HG03378 (cell line): ENCODE data around the gene SH3PXD2B.
A peak's percentile ranks its signal among the peaks of the same experiment; 100 is the strongest.
"Not testable (repeated sequence)": the region's sequence is repeated elsewhere in the genome, so short reads cannot be mapped to it uniquely, and the experiment has no call there.

ENCODE experiments used
- ATAC-seq: cut with Tn5 transposase; IDR thresholded peaks from one replicate; pipeline ENCODE4 v1.9.1; 2021; ENCODE audit warnings: mild to moderate bottlenecking, moderate library complexity; ENCODE audit not compliant: unreplicated experiment

SH3PXD2B gene

GRCh38 chr5:172345881-172346280 is 108.4 kb downstream of the SH3PXD2B start:
- ATAC-seq: no peak

DNA sequence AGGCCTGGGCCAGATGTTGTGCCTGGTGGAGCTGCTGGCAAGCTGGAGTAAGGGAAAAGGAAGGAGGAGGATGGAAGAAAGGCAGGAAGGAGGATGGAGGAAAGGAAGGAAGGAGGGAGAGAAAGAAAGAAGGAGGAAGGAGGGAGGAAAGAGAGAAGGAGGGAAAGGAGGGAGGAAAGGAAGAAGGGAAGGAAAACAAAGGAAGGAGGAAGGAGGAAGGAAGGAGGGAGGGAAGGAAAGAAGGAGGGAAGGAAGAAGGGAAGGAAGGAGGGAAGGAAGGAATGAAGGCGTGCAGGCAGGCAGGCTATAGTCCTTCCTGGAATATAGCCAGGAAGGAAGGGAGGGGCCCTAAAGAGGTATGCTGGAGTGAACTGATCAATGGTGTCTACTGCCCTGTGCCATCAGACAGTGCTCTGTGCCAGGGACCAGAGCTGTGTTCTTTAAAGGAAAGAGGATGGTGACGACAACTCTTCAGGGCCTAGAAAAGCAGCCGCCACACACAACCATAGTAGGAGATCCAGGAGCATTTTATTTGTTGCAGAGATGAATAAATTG is 109.4 kb downstream of the SH3PXD2B start:
- no peak for ATAC-seq

- ATAC-seq: no peak
Observed at GRCh38 chr5:172343741-172344140, 110.6 kb downstream of the SH3PXD2B start.

DNA sequence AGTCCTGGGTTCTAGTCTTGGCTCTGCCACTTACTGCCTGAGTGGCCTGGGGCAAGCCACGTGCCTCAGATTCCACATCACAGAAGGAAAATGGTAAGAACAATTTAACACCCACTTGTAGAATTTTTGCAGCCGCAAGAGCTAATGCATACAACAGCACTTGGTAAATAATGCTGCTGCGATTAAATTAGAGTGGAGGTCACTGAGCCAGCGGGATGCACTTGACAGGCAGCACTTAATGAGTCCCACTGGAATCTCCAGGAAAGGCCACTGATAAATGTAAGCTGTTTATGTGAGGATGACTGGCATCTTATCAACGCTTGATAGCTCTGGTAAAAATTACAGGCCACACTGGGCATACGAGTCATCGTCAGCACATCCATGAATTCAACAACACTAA is 111.4 kb downstream of the SH3PXD2B start:
- no peak for ATAC-seq

DNA sequence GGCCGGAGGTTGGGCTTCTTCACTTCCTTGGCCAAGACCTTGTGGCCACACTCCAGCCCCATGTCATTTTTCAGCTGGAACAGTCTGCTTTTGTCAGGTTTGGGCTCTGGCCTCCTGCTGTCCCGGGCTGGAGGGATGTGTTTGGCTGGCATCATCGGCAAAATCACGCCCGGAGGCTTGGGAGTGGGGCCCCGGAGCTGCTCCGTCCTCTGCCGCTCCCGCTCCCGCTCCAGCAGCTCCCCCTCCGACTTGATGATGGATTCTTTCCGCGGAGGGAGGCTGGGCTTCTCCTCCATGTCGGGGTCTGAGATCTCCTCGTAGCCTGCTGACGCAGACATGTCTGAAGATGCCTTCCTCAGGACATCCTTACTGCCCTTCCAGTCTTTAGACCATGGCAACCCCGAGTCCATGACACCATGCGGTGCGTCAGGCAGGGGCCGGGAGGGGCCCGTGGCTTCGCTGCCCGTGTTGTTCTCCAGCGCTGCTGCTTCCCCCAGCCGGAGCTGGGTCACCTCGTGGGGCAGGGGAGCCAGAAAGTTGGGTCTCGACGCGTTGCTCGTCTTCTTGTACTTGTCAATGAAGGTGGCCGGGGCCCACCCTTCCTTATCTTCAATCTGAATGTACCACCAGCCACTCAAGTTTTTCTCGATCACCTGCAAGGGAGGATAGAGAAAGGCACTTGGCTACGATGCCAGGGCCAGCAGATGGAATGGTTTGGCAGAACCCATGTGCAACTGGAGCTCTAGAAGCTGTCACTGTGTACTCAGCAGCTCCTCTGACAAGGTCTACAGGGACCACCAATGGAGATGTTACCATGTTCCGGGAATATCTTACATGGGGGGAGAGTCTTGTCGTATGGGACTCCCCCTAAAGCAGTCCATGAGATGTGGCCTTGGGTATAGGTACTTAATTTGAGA is 114.8 kb downstream of the SH3PXD2B start:
- no peak for ATAC-seq

- ATAC-seq: no peak
Observed at GRCh38 chr5:172336676-172337285, 117.5 kb downstream of the SH3PXD2B start.

DNA sequence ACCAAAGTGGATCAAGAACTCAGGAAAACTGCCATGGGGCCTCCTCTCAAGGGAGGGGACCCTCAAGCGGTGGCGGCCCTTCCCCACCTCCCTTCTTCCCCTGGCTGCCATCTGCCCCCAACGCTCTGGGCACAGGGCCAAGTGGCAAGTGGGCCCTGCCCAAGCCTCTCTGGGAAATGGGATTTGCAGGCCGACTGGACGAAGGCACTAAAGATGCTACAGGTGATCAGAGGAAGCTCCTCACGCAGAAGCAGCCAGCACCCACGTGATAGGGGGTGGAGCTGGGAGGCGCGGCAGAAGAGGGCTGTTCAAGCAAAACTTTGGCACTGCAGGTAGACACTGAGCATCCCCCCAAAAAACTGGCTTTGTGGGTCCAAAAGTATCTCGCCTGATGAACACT is 118.1 kb downstream of the SH3PXD2B start:
- ATAC-seq: no peak

- ATAC-seq: no peak
Observed at GRCh38 chr5:172335721-172336120, 118.6 kb downstream of the SH3PXD2B start.

DNA sequence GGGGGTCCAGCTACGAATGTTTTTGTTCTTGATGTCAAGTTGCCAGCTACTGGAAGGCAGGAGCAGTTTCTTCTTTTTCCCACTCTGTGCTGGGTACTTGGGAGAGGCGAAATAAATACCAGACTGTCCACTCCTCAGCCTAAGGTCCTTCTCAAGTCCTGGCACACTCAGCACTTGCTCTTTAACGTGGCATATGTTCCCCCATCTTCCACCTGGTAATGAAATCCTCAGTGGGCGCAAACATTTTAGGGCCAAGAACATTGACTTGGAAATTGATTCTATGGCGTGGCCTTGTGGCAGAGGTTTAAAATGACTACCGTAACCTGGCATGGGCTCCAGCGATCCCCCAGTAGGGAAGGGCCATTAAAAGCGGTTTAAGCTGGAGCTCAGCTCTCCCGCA is 119.7 kb downstream of the SH3PXD2B start:
- no peak for ATAC-seq

GRCh38 chr5:172334196-172334595 is 120.1 kb downstream of the SH3PXD2B start:
- ATAC-seq: no peak

DNA sequence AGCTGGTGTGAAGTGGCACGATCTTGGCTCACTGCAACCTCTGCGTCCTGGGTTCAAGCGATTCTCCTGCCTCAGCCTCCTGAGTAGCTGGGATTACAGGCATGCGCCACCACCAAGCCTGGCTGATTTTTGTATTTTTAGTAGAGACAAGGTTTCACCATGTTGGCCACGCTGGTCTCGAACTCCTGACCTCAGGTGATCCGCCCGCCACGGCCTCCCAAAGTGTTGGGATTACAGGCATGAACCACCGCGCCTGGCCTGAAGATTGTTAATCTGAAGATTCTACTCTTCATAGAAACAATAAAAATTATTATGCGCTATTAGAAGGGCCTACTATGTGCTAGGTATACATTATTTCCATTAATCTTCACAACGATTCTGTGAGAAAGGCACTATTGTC is 127.4 kb downstream of the SH3PXD2B start:
- not testable (repeated sequence) for ATAC-seq

DNA sequence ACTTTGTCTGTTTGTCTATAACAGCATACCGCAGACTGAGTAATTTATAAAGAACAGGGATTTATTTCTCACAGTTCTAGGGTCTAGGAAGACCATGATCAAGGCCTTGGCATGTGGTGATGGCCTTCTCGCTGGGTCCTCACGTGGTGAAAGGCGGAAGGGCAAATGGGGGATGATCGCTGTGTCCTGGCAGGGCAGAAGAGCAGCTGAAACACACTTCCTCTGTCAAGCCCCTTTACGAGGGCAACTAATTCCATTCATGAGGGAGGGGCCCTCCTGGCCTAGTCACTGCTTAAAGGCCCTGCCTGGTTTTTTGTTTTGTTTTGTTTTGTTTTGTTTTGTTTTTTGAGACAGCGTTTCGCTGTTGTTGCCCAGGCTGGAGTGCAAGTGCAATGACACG is 128.9 kb downstream of the SH3PXD2B start:
- ATAC-seq: no peak

DNA sequence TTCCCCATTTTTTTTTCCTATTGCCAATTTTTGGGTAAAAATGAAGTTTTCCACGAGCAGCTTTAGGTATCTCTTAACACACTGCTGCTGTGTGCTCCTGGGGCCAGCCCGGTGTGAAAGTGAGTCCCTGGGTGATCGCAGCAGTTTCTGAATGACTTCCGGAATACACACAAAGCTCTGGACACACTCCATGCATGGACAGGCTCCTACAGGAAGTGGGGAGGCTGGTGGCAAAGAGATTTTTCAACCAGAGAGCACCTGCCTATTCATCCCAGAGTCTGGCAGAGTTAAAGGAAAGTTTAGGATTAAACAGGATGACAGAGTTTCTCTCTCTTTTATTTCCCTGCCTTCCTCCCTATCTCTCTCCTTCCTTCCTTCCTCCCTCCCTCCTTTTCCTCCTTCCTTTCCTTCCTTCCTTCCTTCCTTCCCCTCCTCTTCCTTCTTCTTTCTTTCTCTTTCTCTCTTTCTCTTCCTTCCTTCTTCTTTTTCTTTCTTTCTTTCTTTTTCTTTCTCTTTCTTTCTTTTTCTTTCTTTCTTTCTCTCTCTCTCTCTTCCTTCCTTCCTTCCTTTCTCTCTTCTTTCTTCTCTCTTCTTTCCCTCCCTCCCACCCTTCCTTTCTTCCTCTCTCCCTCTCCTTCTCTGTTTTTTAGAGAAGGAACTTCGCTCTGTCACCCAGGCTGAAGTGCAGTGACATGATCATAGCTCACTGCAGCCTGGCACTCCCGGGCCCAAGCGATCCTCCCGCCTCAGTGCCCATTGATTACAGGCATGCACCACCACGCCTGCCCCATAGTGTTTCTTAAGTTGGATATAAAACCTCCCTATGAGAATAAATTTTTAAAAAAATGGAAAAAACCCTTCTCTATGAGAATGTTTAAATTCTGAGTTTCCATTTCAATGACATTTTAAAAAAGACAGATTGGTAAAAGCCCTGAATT is 132.0 kb downstream of the SH3PXD2B start:
- peak; percentile 48 for ATAC-seq

- ATAC-seq: no peak
Observed at GRCh38 chr5:172321593-172321992, 132.7 kb downstream of the SH3PXD2B start.

DNA sequence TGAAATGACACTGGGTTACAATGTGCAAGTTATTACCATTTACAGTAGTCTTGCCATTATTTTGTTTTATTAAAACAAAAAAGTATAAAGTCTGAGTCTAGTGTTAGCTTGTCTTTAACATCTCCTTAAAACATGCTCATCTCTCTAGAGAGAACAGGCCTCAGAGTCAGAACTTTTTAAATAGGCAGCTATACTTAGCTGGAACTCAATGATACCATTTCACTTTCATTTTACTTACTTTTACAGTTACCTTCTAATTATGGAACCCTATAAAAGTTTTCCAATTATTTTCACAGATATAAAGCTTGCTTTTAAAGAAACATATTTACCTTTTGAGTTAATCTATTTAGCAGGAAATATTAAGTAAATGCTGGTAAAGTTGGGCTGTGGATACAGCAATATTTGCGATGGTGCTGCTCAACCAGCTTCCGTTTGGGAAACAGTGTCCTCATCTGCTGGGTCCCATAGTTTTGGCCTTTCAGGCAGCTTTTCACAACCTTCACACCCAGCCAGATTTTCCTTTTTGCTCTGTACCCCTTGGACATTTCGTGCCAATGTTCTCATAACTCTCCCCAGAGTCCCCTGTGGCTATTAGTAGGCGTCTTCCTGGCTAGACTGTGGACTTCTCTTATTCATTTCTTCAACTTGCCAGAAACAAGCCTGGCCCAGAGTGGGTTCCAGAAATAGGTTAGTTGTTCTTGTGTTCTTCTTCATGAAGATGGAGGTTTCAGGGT is 134.4 kb downstream of the SH3PXD2B start:
- ATAC-seq: no peak

GRCh38 chr5:172315587-172316493 is 138.5 kb downstream of the SH3PXD2B start:
- no peak for ATAC-seq

GRCh38 chr5:172313915-172314314 is 140.4 kb downstream of the SH3PXD2B start:
- no peak for ATAC-seq

- no peak for ATAC-seq
Observed at GRCh38 chr5:172312286-172312685, 142.0 kb downstream of the SH3PXD2B start.

DNA sequence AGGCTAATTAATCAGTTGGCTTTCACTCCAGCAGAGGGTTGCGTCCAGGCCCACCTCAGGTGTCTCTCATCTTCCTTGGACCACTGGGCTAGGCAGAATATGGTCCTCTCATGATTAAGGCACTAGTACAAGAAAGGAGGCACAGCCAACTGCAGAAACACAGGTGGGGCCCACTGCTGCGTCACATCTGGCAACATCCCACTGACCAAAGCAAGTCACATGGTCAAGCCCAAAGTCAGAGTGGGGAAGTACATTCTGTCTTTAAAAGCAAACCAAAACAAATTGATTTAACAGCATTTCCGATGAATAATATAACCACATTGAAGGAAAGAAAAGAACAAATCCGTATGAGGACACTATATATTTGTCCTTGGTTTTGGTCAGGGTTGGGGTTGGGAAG is 142.7 kb downstream of the SH3PXD2B start:
- no peak for ATAC-seq
